Stomach (tissue), 4 donors: ENCODE results near the gene DIS3L2.
"Not testable (repeated sequence)": the region's sequence is repeated elsewhere in the genome, so short reads cannot be mapped to it uniquely, and the experiment has no call there.

ENCODE experiments used
- CTCF ChIP-seq, 7 experiments: fragments of 450-650 bp in 4 of 7; fragments of 200-600 bp in 3 of 7; sonication (generic) in 3 of 7; IDR thresholded peaks; one replicate each; pipeline ENCODE4 v1.5.1; 2016 to 2019; ENCODE audit warnings: antibody characterized with exemption in 7 of 7, control low read depth in 2 of 7, mild to moderate bottlenecking in 1 of 7
- POLR2A ChIP-seq, 4 donors: fragments of 450-650 bp; IDR thresholded peaks; one replicate each; pipeline ENCODE4 v1.6.1; 2016; ENCODE audit warnings: antibody characterized with exemption in 4 of 4, control low read depth in 2 of 4, mild to moderate bottlenecking in 1 of 4, moderate library complexity in 1 of 4
- POLR2AphosphoS5 ChIP-seq, 3 donors: sonication (generic); formaldehyde crosslinking; IDR thresholded peaks; one replicate each; pipeline ENCODE4 v1.6.1; 2016; ENCODE audit warnings: antibody characterized with exemption in 3 of 3

- not testable (repeated sequence) for TF ChIP-seq POLR2A, CTCF, POLR2AphosphoS5 (IDR thresholded peaks at IDR 0.05)
Observed at GRCh38 chr2:232313645-232314044, 352.1 kb downstream of the DIS3L2 start.
